Sigmoid colon (tissue), 4 donors: ENCODE data around the gene MTCL1.

Experiments used
- CTCF ChIP-seq, 4 experiments: fragments of 450-650 bp in 3 of 4; fragments of 200-600 bp in 1 of 4; IDR thresholded peaks; one replicate each; pipeline ENCODE4 v1.5.1; 2016 to 2019; ENCODE audit warnings: antibody characterized with exemption in 4 of 4, mild to moderate bottlenecking in 3 of 4, moderate library complexity in 2 of 4
- POLR2A ChIP-seq, 2 donors: fragments of 450-650 bp; IDR thresholded peaks; one replicate each; pipeline ENCODE4 v1.6.1; 2016; ENCODE audit warnings: antibody characterized with exemption in 2 of 2, mild to moderate bottlenecking in 2 of 2, moderate library complexity in 2 of 2
- POLR2AphosphoS5 ChIP-seq, 4 donors: sonication (generic); formaldehyde crosslinking; IDR thresholded peaks; one replicate each; pipeline ENCODE4 v1.6.1; 2017; ENCODE audit warnings: antibody characterized with exemption in 4 of 4

- TF ChIP-seq CTCF (IDR thresholded peaks at IDR 0.05) = no peak
- TF ChIP-seq POLR2AphosphoS5 (IDR thresholded peaks at IDR 0.05) = no peak
- TF ChIP-seq POLR2A (IDR thresholded peaks at IDR 0.05) = no peak
These were observed 51.2 kb downstream of the MTCL1 start for GRCh38 chr18:8756571-8756970.
